DMS 273 (cell line): ENCODE measurements around the gene OR2W3.

ENCODE experiments used
- DNase-seq: peaks from one replicate; lab custom pipeline; 2025; ENCODE audit not compliant: unreplicated experiment; lab: John Stamatoyannopoulos, UW

The OR2W3 gene

GRCh38 chr1:247895163-247895637 lies at the start of gene OR2W3:
OR2W3 (plus strand) TSS chr1:247895587; CDS start chr1:247895587, 0 bp downstream.
- no peak for DNase-seq

GRCh38 chr1:247845693-247846017 lies 49.7 kb upstream of the OR2W3 start:
- no peak for DNase-seq

GRCh38 chr1:247848346-247848745 lies 47.0 kb upstream of the OR2W3 start:
- DNase-seq: no peak

- no peak for DNase-seq
Measured at GRCh38 chr1:247849616-247850015, 45.8 kb upstream of the OR2W3 start.

GRCh38 chr1:247854899-247855545 lies 40.4 kb upstream of the OR2W3 start:
- no peak for DNase-seq

GRCh38 chr1:247855911-247856310 lies 39.5 kb upstream of the OR2W3 start:
- no peak for DNase-seq

GRCh38 chr1:247857069-247857984 lies 38.1 kb upstream of the OR2W3 start, which contains the start of gene TRIM58:
TRIM58 (plus strand) TSS chr1:247857187; CDS start chr1:247857247, 60 bp downstream.
- no peak for DNase-seq

GRCh38 chr1:247857985-247858619 lies 37.3 kb upstream of the OR2W3 start:
- DNase-seq: no peak

GRCh38 chr1:247862756-247863155 lies 32.6 kb upstream of the OR2W3 start:
- no peak for DNase-seq

GRCh38 chr1:247864644-247865043 lies 30.7 kb upstream of the OR2W3 start:
- no peak for DNase-seq

GRCh38 chr1:247865416-247865815 lies 30.0 kb upstream of the OR2W3 start:
- DNase-seq: no peak

GRCh38 chr1:247883346-247883745 lies 12.0 kb upstream of the OR2W3 start:
- no peak for DNase-seq

GRCh38 chr1:247884797-247885413 lies 10.5 kb upstream of the OR2W3 start:
- no peak for DNase-seq

- DNase-seq: no peak
Measured at GRCh38 chr1:247895976-247896375, 589 bp downstream of the OR2W3 start.

- DNase-seq: no peak
Measured at GRCh38 chr1:247904122-247904521, 8.7 kb downstream of the OR2W3 start.

- no peak for DNase-seq
Measured at GRCh38 chr1:247905181-247905580, 9.8 kb downstream of the OR2W3 start.

GRCh38 chr1:247905910-247906503 lies 10.6 kb downstream of the OR2W3 start:
- no peak for DNase-seq

- no peak for DNase-seq
Measured at GRCh38 chr1:247906504-247907047, 11.2 kb downstream of the OR2W3 start.

GRCh38 chr1:247908766-247909165 lies 13.4 kb downstream of the OR2W3 start:
- DNase-seq: no peak

GRCh38 chr1:247913786-247914185 lies 18.4 kb downstream of the OR2W3 start:
- DNase-seq: no peak
